ENCODE measurements around the gene ACTL6A. TPM values are rescaled to one million over a fixed set of nuclear protein-coding genes. Genes with fewer than 3 reads are reported as not detected.

The ACTL6A gene
- total RNA-seq, 1 experiment from 2014 or later, result 61.9 TPM

DNA sequence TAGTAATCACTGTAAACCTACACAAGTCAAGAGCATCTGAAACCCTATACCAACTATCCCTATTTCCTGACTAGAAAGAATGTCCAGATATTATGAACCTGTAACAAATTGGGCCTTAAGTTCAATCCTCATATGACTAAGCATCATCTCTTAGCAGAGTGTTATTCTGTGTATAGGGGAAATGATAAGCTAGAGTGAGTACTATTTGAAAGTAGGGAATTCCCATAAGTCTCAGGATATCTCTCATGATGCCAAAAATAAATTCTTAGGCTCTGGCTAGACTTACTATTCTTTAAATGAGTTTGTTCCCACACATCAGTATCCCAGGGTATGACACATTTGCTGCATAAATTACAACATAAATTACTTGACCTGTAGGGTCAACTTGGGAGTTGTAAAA, 26.4 kb downstream of the ACTL6A start:
- no TSS peak for BruUV-seq (replicated peaks)
- no peak overlapping the region for H3K4me3 ChIP-seq (replicated peaks in 1 of 2; ENCODE audit: low read depth in 1 of 2, low read length in 2 of 2)
- H2AFZ ChIP-seq (ENCODE audit: low read depth, low read length, poor library complexity, severe bottlenecking), result no peak overlapping the region
- H3K27ac ChIP-seq (ENCODE audit: low read depth, low read length), result no peak overlapping the region
- POLR2A ChIA-PET, result no interaction called here
- H3K9ac ChIP-seq (ENCODE audit: low read length), result no peak overlapping the region
- no peaks in the 10 kb centered on the region for H3K9me3 ChIP-seq (ENCODE audit: control insufficient read depth in 1 of 2, insufficient read depth in 1 of 2, low read depth in 1 of 2, low read length in 2 of 2)
- no peaks in the 10 kb centered on the region for H3K27me3 ChIP-seq (ENCODE audit: insufficient read depth, low read length)
- TF ChIP-seq POLR2AphosphoS5 (IDR thresholded peaks at IDR 0.05; ENCODE audit: low read depth, low read length) (no peak), POLR2A (IDR thresholded peaks at IDR 0.05; ENCODE audit: borderline replicate concordance, extremely low read depth, insufficient read depth, insufficient read length) (no peak), JUND (IDR thresholded peaks at IDR 0.05) (no peak), TCF7L2 (IDR thresholded peaks at IDR 0.05; ENCODE audit: borderline replicate concordance, extremely low read depth, insufficient read depth, insufficient read length) (no peak), ZFX (IDR thresholded peaks at IDR 0.05) (no peak), RAD21 (IDR thresholded peaks at IDR 0.05; ENCODE audit: low read depth) (no peak), FOSL1 (IDR thresholded peaks at IDR 0.05; ENCODE audit: low read depth) (no peak), SRF (IDR thresholded peaks at IDR 0.05; ENCODE audit: low read depth) (no peak), ZNF274 (IDR thresholded peaks at IDR 0.05; ENCODE audit: low read depth, low read length) (no peak), EZH2 (IDR thresholded peaks at IDR 0.05) (no peak), YY1 (IDR thresholded peaks at IDR 0.05; ENCODE audit: extremely low read depth, insufficient replicate concordance, low read depth, low read length) (no peak), SIN3A (IDR thresholded peaks at IDR 0.05; ENCODE audit: low read depth) (no peak), CBX3 (IDR thresholded peaks at IDR 0.05; ENCODE audit: low read depth) (no peak), EGR1 (IDR thresholded peaks at IDR 0.05; ENCODE audit: low read depth) (no peak), CEBPB (IDR thresholded peaks at IDR 0.05; ENCODE audit: low read depth) (no peak)
- TF ChIP-seq, protein P1, sequence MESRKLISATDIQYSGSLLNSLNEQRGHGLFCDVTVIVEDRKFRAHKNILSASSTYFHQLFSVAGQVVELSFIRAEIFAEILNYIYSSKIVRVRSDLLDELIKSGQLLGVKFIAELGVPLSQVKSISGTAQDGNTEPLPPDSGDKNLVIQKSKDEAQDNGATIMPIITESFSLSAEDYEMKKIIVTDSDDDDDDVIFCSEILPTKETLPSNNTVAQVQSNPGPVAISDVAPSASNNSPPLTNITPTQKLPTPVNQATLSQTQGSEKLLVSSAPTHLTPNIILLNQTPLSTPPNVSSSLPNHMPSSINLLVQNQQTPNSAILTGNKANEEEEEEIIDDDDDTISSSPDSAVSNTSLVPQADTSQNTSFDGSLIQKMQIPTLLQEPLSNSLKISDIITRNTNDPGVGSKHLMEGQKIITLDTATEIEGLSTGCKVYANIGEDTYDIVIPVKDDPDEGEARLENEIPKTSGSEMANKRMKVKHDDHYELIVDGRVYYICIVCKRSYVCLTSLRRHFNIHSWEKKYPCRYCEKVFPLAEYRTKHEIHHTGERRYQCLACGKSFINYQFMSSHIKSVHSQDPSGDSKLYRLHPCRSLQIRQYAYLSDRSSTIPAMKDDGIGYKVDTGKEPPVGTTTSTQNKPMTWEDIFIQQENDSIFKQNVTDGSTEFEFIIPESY (IDR thresholded peaks at IDR 0.05; ENCODE audit: extremely low read depth, insufficient replicate concordance, low read length), result no peak
- CTCF ChIA-PET, result no interaction called here
- intact Hi-C loops (cut with micrococcal nuclease), result no loop called here
- no peak for ATAC-seq
- H3K36me3 ChIP-seq (ENCODE audit: control insufficient read depth in 1 of 2, insufficient read depth in 2 of 2, low read length in 2 of 2), result peaks cover 44 to 51% of the 10 kb centered on the region in 2 experiments
- no peak for DNase-seq (ENCODE audit: low read depth, low spot score)
- H3K79me2 ChIP-seq (ENCODE audit: insufficient read depth, low read length), result 0 out of 2 replicates have a peak, but pooled peaks cover 2% of the 10 kb centered on the region
- no peaks in the 10 kb centered on the region for H3K9me2 ChIP-seq (ENCODE audit: insufficient read depth)
- no peaks in the 10 kb centered on the region for H3K4me1 ChIP-seq (ENCODE audit: control insufficient read depth in 1 of 2, insufficient read depth in 2 of 2, low read length in 2 of 2)
- no peak overlapping the region for H3K4me2 ChIP-seq (ENCODE audit: low read length)
- no peaks in the 10 kb centered on the region; the same call in 1 of the 2 replicates for H4K20me1 ChIP-seq (ENCODE audit: insufficient read depth)
- RAD21 ChIA-PET (ENCODE audit: low non-redundant PET in 1 of 2, low total read pairs in 2 of 2, uncharacterized antibody in 2 of 2, unreplicated experiment in 2 of 2), result no interaction called here

Data from HCT116 (cell line).